HFF-Myc (cell line): ENCODE measurements around the gene CRYGA.

Experiments
- DNase-seq: peaks from one replicate; pipeline ENCODE4 v3.0.0-alpha.2; 2011; ENCODE audit warnings: low read depth; ENCODE audit errors: extremely low read depth
- H3K4me3 ChIP-seq: replicated peaks from 2 replicates; pipeline ENCODE4 v1.5.1; 2011; ENCODE audit warnings: low read depth, mild to moderate bottlenecking, control low read depth, low read length
- TF ChIP-seq, protein P1 (sequence below): IDR thresholded peaks from 2 replicates; pipeline ENCODE4 v1.5.1; 2012; ENCODE audit warnings: mild to moderate bottlenecking, low read depth, low read length, control low read depth; ENCODE audit errors: missing control alignments

The CRYGA gene

GRCh38 chr2:208192611-208193236 is 29.3 kb upstream of the CRYGA start:
- TF ChIP-seq, protein P1, sequence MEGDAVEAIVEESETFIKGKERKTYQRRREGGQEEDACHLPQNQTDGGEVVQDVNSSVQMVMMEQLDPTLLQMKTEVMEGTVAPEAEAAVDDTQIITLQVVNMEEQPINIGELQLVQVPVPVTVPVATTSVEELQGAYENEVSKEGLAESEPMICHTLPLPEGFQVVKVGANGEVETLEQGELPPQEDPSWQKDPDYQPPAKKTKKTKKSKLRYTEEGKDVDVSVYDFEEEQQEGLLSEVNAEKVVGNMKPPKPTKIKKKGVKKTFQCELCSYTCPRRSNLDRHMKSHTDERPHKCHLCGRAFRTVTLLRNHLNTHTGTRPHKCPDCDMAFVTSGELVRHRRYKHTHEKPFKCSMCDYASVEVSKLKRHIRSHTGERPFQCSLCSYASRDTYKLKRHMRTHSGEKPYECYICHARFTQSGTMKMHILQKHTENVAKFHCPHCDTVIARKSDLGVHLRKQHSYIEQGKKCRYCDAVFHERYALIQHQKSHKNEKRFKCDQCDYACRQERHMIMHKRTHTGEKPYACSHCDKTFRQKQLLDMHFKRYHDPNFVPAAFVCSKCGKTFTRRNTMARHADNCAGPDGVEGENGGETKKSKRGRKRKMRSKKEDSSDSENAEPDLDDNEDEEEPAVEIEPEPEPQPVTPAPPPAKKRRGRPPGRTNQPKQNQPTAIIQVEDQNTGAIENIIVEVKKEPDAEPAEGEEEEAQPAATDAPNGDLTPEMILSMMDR: no peak
- no peak for DNase-seq
- H3K4me3 ChIP-seq: no peak overlapping the region

GRCh38 chr2:208189810-208190503 is 26.6 kb upstream of the CRYGA start, which contains the start of gene C2orf80:
Gene C2orf80, minus strand, starts transcription at chr2:208190030. Its CDS starts 3,044 bp downstream, at chr2:208186986.
- H3K4me3 ChIP-seq: no peak within 1 kb of the TSS
- TF ChIP-seq, protein P1: no peak
- DNase-seq: no peak

- no peak overlapping the region for H3K4me3 ChIP-seq
- no peak for DNase-seq
- TF ChIP-seq, protein P1: no peak
These were observed 25.9 kb upstream of the CRYGA start for GRCh38 chr2:208189069-208189809.

DNA sequence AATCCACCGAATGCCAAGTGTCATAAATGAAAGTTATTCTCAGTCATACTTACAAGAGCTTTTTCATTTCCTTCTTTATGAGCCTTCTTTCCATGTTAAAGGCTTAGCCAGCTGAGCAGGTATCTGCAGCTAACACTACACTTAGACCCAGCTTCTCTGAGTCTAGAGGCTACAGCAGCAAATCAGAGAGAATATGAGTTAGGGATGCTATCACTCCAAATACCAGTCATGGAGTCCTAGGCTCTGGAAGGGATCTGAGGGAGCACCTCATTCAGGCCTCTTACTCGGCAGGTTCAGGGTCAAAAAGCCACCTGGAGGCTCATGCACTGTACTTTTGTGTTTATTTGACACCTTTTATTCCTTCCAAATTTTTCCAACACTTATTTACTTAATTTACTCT is 23.5 kb upstream of the CRYGA start:
- no peak overlapping the region for H3K4me3 ChIP-seq
- TF ChIP-seq, protein P1: no peak
- no peak for DNase-seq

DNA sequence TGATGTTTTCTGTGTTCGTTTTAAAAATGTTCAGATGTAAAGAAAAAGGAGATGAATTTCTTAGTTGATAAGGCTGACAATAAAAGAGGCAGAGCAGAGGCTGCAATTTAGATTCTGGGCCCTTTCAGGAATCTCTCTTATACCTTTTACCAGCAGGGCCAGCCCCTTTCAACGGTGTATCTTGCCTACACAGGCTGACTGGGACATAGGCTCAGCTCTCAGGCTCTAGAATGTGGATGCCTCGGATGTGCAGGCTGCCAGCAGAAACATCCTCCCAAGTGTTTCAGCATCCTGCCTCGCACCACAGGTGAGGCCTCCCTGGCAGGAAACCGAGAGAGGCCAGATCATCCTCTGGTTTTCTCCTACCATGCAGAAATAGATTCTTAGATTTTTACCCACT is 23.1 kb upstream of the CRYGA start:
- no peak for DNase-seq
- no peak overlapping the region for H3K4me3 ChIP-seq
- TF ChIP-seq, protein P1: no peak

GRCh38 chr2:208183972-208184705 is 20.8 kb upstream of the CRYGA start:
- DNase-seq: no peak
- TF ChIP-seq, protein P1: no peak

More at GRCh38 chr2:208183972-208184705, 20.8 kb upstream of the CRYGA start:
- H3K4me3 ChIP-seq: no peak overlapping the region
